A549 treated with CpdA at 1 μM for 4 hours (cell line): ENCODE results near the gene CD8B. TPM values are rescaled to one million over a fixed set of nuclear protein-coding genes. Genes with fewer than 3 reads are reported as not detected.

Experiments used
- total RNA-seq: library from RNA; stranded (reverse); fragments of 200-300 nt; extraction: Qiagen RNA extraction; gene quantifications from 5 replicates; pipeline ENCODE4 v1.2.3, GENCODE V29; 2022; ENCODE audit warnings: low read depth

The CD8B gene
- total RNA-seq = not detected in 5 replicates

DNA sequence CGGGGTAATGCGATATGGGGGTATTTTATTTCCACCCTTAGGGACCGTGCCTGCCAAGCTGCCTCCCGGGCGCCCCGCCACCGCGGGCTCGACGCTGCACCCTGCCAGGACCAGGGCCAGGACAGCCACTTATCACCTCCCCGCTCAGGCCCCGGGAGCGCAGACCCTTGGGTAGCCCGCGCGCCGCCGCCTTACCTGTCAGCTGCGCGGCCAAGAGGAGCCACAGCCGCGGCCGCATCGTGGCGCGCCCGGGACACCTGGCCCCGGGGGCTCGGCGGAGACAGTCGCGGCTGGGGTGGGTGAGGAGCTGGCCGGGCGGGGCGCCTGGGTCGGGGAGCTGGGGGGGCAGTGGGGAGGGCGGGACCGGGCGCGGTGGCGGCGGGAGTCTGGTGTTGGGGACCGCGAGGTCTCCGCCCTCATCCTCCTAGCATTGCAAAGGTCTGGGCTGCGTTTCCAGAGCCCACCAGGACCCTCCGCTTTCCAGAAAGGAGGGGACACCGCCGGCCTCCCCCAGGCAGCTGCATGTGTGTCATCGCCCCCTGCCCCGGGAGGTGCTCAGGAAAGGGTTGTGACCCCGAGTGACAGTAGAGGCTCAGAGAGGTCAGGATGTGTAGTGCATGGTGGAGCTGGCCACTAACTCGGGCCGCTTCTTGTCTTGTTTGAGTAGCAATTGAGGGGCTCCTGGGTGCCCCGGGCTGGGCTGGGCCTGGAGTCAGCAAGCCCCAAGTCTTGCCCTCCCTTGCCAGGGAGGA is at the start of gene CD8B:
Gene CD8B (minus strand): TSS at position 259 of the 752 bp plus-strand sequence. CDS start 21 bp downstream, at position 238.

DNA sequence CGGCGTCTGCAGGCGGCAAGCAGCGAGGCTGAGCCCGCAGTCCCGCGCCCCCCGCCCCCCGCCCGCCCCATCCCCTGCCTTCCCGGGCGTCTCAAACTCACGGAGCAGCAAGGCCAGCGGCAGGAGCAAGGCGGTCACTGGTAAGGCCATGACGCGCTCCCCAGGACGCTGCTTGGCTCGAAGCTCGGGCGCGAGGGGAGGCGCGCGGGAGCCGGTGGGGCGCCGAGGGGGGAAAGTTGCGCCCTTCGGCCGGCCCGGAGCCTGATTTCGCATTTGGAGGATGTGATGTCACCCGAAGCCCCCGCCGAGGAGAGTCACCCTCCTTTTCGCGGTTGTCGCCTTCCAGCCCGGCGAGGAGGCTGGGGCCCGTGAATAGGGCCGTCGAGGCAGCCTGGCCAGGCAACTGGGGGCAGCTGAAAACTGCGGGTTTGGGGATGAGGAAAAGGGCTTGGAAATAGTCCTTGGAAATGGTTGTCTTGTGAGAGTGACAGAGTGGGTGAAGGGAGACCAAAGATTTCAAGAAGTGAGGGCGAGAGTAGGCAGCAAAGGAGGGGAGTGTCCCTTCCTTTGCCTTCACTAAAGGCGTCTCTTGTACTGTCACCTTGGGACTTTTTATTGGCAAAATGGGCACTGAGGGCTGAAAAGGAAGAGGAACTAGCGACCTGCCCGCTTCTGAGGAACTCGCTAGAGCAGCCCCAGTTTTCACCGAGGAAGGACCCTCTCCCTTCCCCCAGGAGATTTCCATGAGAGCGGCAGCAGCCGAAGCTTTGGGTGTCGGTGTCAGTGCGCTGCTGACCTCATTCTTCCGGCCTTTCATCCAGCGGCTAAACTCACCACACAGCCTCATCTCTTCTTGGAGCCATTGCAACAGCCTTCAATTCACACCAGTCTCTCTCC is 70.8 kb downstream of the CD8B start, which contains the start of gene CD8A:
Gene CD8A (minus strand): TSS at position 238 of the 897 bp plus-strand sequence. CDS start 88 bp downstream, at position 150.

Other genes with a start within 250 kb of the CD8B start
- gene RNF103, start 238.0 kb downstream of the CD8B start, total RNA-seq = 30.9 to 40.0 TPM (median 37.8 TPM) in 5 replicates
- 21.7 to 25.8 TPM (median 23.3 TPM) in 5 replicates for gene RMND5A, start 141.6 kb downstream of the CD8B start, total RNA-seq
- gene CD8A, start 71.0 kb downstream of the CD8B start, total RNA-seq = 0.20 to 0.39 TPM (median 0.25 TPM) in 5 replicates
- 0.03 to 0.21 TPM (median 0.10 TPM) in 5 replicates for gene RGPD1, start 80.2 kb upstream of the CD8B start, total RNA-seq
- gene PLGLB1, start 160.0 kb upstream of the CD8B start, total RNA-seq = 0.53 to 1.1 TPM (median 0.84 TPM) in 5 replicates